Osteocyte (in vitro differentiated cells): Measurements from ENCODE around the gene IL3. TPM values are rescaled to one million over a fixed set of nuclear protein-coding genes. Genes with fewer than 3 reads are reported as not detected.

ENCODE experiments used
- DNase-seq: peaks from one replicate; pipeline ENCODE4 v3.0.0; 2021; ENCODE audit warnings: mixed read lengths; ENCODE audit not compliant: unreplicated experiment; ENCODE audit errors: extremely low spot score
- H3K27ac Mint-ChIP-seq: one replicate; pipeline ENCODE4 v1.8.0; 2021; ENCODE audit warnings: mild to moderate bottlenecking, mixed read lengths; ENCODE audit not compliant: unreplicated experiment
- H3K27me3 Mint-ChIP-seq: one replicate; pipeline ENCODE4 v1.8.0; 2021; ENCODE audit warnings: mixed read lengths; ENCODE audit not compliant: unreplicated experiment
- H3K36me3 Mint-ChIP-seq: one replicate; pipeline ENCODE4 v1.8.0; 2021; ENCODE audit warnings: mixed read lengths; ENCODE audit not compliant: unreplicated experiment
- H3K4me1 Mint-ChIP-seq: one replicate; pipeline ENCODE4 v1.8.0; 2021; ENCODE audit warnings: mixed read lengths; ENCODE audit not compliant: unreplicated experiment
- H3K4me3 Mint-ChIP-seq: one replicate; pipeline ENCODE4 v1.8.0; 2021; ENCODE audit warnings: mild to moderate bottlenecking, moderate library complexity, mixed read lengths; ENCODE audit not compliant: unreplicated experiment
- H3K9me3 Mint-ChIP-seq: one replicate; pipeline ENCODE4 v1.8.0; 2021; ENCODE audit warnings: mixed read lengths; ENCODE audit not compliant: unreplicated experiment
- CTCF ChIP-seq: fragments of 200-600 bp; sonication (generic); IDR thresholded peaks from 2 replicates; pipeline ENCODE4 v1.5.0; 2021; ENCODE audit warnings: antibody characterized with exemption, mild to moderate bottlenecking, moderate library complexity
- total RNA-seq: library from RNA; stranded (reverse); gene quantifications from 2 replicates; pipeline ENCODE4 v1.2.1, GENCODE V29; 2021

The IL3 gene
- total RNA-seq, 1 donor from 2014 or later, result not detected

- H3K27me3 Mint-ChIP-seq, result no peaks in the 10 kb centered on the region
- no peak overlapping the region for H3K4me3 Mint-ChIP-seq
- DNase-seq, result no peak
- no peaks in the 10 kb centered on the region for H3K9me3 Mint-ChIP-seq
- H3K4me1 Mint-ChIP-seq, result peaks cover 18% of the 10 kb centered on the region
- no peak for TF ChIP-seq CTCF
- H3K36me3 Mint-ChIP-seq, result no peaks in the 10 kb centered on the region
- H3K27ac Mint-ChIP-seq, result no peak overlapping the region
These were observed 41.7 kb downstream of the IL3 start for GRCh38 chr5:132102101-132102701.

- H3K27me3 Mint-ChIP-seq, result no peaks in the 10 kb centered on the region
- no peak overlapping the region for H3K4me3 Mint-ChIP-seq
- H3K27ac Mint-ChIP-seq, result peak overlapping the region; percentile 86
- H3K9me3 Mint-ChIP-seq, result no peaks in the 10 kb centered on the region
- peaks cover 18% of the 10 kb centered on the region for H3K4me1 Mint-ChIP-seq
- no peak for TF ChIP-seq CTCF
- no peaks in the 10 kb centered on the region for H3K36me3 Mint-ChIP-seq
- DNase-seq, result no peak
These were observed 42.5 kb downstream of the IL3 start for GRCh38 chr5:132102944-132103331.

- DNase-seq, result no peak
- TF ChIP-seq CTCF, result no peak
- H3K36me3 Mint-ChIP-seq, result no peaks in the 10 kb centered on the region
- H3K27me3 Mint-ChIP-seq, result no peaks in the 10 kb centered on the region
- peak overlapping the region; percentile 86 for H3K27ac Mint-ChIP-seq
- H3K9me3 Mint-ChIP-seq, result no peaks in the 10 kb centered on the region
- H3K4me1 Mint-ChIP-seq, result peaks cover 18% of the 10 kb centered on the region
- H3K4me3 Mint-ChIP-seq, result no peak overlapping the region
These were observed 43.0 kb downstream of the IL3 start for GRCh38 chr5:132103332-132103951.

GRCh38 chr5:132103969-132104391, 43.5 kb downstream of the IL3 start:
- Mint-ChIP-seq H3K36me3 (no peaks in the 10 kb centered on the region), H3K4me1 (peaks cover 18% of the 10 kb centered on the region), H3K9me3 (no peaks in the 10 kb centered on the region), H3K4me3 (no peak overlapping the region), H3K27me3 (no peaks in the 10 kb centered on the region), H3K27ac (no peak overlapping the region)
- no peak for DNase-seq
- no peak for TF ChIP-seq CTCF

GRCh38 chr5:132104556-132104955, 44.1 kb downstream of the IL3 start:
- Mint-ChIP-seq H3K36me3 (no peaks in the 10 kb centered on the region), H3K27ac (no peak overlapping the region), H3K9me3 (no peaks in the 10 kb centered on the region), H3K4me1 (peaks cover 18% of the 10 kb centered on the region), H3K4me3 (no peak overlapping the region), H3K27me3 (no peaks in the 10 kb centered on the region)
- no peak for DNase-seq
- TF ChIP-seq CTCF, result no peak
